SK-MEL-5 (cell line): ENCODE measurements around the gene GPD1L. TPM values are rescaled to one million over a fixed set of nuclear protein-coding genes. Genes with fewer than 3 reads are reported as not detected.

Experiments used
- DNase-seq: peaks from one replicate; pipeline ENCODE4 v3.0.0-alpha.2; 2016; ENCODE audit warnings: low read depth, low spot score
- in situ Hi-C: cut with HindIII; loops from 2 replicates; pipeline ENCODE4 v1.10.0; 2016; ENCODE audit warnings: low sequenced_read_pairs, high pct_unique_total_duplicates, low pct_unique_long_range_greater_than_20kb
- total RNA-seq: library from RNA; depleted of rRNA; stranded (reverse); fragments of >200 nt; shearing (Covaris generic); gene quantifications from 2 replicates; pipeline ENCODE4 v1.2.3, GENCODE V29; 2014

Gene GPD1L
- total RNA-seq, 1 experiment from 2014 or later: 30.4 TPM

DNA sequence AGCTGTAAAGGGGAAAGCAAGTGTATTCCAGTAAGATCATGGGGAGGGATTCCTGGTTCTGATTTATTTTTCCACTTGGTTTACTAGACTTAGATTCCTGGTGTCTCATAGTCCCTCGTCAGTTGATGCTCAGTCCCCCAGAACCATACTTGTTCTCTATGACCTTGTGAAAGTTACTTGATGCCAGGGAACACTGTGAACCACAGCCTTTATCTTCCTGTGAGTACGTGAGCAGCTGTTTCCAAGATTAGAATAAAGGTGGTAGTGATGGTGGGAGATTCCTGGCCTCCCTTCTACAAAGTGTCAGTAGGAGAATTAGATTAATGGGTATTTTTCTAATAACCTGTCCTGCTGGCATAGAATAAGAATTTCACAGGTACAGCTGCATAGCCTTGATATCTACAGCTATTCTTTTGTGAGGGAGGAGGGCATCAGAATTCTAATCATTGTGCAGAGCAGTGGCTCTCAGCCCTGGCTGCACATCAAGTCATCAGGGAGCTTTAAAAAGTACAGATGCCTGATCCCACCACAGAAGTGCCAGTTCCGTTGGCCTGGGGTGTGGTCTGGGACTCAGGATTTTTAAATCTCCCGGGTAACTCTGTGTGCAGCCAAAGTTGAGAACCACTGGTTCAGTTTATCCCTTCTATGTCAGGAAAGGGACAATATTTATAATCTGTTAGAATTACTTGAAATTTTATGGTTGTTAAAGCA is 20.0 kb downstream of the GPD1L start:
- in situ Hi-C loops: no loop called here
- DNase-seq: no peak

DNA sequence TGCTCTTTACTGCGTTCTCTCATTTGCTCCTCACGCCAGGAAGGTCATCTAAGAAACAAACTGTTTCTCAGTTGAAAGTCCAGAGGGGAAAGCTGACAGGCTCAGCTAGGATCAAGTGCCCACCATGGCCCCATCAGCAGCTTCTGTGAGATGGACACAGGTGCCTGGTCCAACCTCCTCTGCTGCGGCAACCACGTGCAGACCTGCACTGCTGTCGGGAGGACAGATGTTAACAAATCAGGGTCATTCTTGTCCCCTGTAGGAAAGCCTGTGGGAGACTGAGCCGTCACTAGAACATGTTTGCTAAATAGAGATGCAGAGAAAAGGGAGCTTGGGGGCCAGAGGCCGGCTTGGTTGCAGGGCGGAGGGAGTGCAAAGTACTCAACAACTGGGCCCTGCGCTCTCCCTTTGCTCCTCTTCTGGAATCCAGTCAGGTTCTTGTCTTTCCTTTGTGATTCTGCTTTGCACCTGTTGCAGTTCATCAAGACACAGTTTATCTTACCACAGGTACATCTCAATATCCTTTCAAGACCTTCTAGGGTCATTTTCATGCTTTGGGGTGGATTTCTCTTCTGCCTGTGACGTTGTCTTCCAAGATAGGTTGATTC is 20.9 kb downstream of the GPD1L start:
- DNase-seq: no peak
- in situ Hi-C loops: no loop called here

DNA sequence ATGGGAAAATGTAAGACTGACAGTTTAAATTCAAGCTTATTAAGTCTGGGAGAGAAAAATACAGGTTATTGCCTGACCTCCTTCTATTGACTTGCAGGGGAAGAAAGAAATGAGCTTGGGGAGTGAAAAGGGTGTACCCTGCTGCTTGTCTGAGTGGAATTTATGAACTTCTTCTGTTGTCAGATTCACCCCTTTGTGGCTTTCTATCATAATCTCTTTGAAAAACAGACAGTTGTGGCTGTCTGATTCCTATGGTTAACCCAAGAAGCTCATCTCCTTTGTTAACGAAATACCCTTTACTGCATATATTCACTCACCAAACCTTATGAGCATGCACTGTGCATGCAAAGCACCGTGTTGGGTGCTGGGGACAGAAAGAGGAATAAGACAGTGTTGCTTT is 22.5 kb downstream of the GPD1L start:
- DNase-seq: no peak
- in situ Hi-C loops: no loop called here

DNA sequence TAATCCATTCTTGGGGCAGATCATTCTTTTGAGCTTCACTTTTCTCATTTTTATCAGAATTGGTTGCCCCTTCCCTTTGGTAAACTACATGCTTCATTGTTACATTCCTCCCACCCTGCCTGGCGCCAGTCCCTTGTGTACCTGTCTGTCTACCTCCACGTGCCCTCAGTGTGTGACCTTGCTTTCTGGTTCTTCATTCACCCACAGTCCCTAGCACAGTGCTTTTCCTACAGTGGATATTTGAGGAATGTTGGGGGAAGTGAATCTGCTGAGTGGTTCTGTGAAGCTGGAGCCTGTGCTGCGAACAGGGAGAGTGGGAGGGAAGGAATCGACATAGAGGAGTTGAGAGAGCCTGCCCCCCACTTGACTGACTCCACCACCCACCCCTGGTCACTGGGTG is 23.4 kb downstream of the GPD1L start:
- DNase-seq: no peak
- in situ Hi-C loops: no loop called here

DNA sequence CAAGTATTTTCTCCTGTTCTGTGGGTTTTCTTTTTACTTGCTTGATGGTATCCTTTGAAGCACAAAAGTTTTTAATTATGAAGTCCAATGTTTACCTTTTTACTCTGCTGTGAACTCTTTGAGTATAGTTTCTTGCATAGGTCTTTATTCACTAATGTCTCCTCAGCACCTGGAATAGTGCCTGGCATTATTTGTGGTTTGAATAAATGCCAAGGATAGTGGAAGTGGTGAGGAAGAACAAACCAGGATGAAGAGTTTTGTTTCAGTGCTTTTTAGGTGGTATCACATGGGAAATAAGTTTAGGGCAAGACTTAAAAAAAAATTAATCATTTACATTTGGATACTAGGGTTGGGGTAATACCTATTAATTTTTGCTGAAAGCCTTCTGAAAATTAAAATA is 25.7 kb downstream of the GPD1L start:
- in situ Hi-C loops: no loop called here

DNA sequence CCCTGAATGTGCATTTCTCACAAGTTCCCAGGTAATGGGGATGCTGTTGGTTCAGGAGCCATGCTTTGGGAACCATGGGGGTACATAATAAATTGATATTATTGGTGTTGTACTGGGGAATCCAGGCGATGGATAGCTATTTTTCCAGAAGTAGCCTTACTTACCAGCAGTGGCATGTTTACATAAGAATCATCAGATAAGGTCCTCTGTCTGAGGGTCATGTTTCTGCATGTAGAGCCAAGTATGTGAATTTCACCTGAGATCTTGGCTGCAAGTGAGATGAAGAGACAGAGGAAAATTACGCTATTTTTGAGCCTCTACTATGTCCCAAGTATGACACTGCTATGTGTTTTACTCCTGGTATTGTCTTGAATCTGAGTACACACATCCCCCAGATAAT is 26.3 kb downstream of the GPD1L start:
- in situ Hi-C loops: no loop called here
- no peak for DNase-seq

More for the DNA sequence above, 25.7 kb downstream of the GPD1L start:
- DNase-seq: no peak

DNA sequence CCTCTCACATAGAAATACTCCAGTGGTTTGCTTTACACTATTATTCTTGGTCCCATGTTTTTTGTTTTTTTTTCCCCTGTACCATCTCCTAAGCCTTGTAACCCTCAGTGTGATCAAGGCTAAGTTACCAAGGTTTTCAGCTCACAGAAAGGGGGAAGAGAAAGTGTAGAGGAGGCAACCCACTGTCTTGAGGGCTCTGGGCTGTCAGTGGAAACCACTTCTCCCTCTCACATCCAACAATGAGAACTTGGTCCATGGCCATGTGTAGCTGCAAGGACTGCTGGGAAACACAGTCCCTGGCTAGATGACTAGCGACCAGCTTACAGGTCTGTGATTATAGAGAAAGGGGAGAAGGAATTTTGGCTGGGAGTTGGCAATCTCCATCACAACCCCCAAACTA is 30.3 kb downstream of the GPD1L start:
- in situ Hi-C loops: no loop called here
- no peak for DNase-seq

DNA sequence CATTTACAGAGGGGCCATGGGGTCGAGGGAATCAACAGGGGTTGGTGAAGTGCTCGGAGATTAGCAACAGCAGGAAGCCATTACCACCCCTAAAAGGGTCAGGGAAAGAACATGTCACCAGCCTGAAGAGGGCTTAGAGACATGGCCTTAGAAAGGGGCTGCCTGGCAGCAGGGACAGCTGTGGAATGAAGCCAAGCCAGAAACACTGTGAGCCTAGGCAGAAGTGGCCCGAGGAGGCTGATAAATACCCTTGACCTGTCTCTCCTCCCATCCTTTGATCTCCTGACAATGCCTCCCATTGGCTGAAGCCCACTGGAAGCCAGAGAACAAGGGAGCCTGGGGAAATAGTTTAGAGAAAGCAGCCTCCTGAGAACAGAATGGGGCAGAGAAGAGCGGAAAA is 31.4 kb downstream of the GPD1L start:
- in situ Hi-C loops: no loop called here
- no peak for DNase-seq

DNA sequence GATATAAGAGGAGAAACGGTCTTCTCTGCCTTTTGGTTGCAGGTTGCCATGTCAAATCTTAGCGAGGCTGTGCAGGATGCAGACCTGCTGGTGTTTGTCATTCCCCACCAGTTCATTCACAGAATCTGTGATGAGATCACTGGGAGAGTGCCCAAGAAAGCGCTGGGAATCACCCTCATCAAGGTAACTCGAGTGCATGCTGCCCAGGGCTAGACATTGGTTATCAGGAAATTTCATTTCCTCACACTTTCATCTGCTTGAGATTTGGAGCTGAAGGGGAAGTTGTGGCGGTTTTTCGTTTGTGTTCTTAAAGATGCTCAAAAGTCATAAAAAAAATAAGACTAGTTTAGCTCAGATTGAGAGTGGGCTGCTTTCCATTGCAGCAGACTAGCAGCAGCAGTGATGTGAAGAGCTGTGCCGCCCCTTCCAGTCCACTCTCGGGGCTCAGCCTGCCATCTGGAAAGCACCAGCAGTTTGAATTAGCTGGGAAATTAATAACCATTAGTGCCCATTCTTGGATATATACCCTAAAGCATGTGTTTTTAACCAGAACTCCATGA is 32.2 kb downstream of the GPD1L start:
- in situ Hi-C loops: no loop called here
- no peak for DNase-seq

DNA sequence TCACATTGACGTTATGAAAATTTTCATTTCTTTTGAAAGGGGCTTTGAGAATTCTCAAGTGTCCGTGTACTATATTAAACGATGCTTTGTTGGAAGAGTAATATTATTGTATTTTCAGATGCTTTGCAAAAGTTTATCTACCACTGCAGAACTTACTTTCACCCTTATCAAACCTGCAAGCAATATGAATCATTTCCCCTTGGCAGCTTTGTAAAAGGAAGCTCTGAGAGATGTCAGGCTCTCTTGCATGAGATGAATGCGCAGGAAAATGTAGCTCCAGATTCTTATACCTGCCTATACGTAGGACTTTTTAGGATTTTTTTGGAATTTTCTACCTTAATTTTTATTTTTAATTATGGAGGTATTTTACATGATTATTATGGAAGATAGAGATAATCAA is 34.5 kb downstream of the GPD1L start:
- in situ Hi-C loops: no loop called here
- DNase-seq: no peak

DNA sequence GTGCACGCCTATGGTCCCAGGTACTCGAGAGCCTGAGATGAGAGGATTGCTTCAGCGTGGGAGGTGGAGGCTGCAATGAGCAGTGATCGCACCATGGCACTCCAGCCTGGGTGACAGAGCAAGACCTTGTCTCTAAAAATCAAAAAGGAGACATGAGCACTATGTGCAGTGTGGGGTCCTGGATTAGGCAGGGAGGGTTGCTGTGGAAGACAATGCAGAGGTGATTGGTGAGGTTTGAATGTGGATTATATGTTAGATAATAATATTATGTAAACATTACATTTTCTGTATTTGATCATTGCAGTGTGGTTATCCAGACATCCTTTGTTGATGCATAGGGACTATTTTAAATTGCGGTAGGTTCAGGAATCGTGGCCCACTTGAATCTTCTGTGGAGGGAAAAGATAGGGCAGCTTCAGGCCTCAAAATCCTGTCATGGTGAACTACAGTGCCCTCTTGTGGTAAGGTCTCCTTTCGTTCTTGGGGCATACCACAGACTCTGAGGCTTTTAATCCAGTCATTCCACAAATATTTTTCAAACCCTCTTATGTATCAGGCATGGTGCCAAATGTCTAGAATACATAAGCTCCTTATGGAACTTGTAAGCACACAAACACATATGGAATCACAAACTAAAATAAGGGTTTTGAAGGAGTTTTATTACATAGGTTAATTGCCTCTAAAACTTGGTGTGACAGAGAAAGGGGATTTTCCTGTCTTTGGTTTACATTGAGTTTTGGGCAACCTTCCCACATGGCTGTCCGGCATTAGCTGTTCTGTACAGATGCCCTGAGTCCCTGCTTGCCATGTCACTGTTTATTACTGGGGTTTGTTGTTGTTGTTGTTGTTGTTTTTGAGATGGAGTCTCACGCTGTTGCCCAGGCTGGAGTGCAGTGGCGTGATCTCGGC is 37.7 kb downstream of the GPD1L start:
- in situ Hi-C loops: no loop called here
- peak; percentile 93 for DNase-seq

DNA sequence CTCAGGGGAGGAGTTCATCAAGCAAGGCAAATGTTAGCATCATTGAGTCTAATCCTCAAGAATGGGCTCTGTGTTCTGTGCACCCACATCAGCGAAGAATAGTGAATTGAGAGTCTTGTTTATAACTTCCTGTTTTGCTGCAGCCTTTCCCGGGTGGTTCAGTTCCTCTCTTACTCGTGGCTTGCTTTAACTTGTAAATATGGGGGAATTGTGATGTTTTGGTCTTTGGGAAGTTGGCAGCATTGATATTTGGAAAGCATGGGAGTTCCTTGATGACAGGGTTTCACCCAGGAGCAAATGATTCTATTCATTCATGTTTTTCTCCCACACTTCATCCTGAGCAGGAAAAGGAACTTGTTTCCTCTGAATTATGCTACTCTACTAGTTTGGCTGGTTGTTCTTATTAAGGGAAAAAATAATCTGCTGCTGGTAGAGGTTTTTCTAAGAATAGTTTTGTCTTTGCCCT is 40.4 kb downstream of the GPD1L start:
- peak; percentile 100 for DNase-seq
- in situ Hi-C loops: no loop called here

DNA sequence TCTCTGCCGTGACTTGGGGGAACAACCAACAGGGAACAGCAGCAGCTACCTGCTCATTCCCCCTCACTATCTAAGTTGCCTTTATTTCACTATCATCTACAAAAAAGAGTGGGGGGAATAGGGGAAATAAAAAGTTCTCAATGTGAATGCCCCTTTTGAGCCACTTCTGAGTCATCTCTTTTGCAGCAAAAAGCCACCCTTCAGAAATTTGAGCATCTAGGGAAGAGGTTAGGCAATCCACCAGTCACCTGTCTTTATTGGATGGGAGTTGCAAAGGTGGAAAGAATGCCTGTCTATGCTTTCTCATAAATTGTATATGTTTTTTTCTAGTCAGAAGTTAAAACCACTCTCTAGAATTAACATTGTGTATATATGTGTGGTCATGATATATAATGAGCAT is 41.1 kb downstream of the GPD1L start:
- in situ Hi-C loops: no loop called here
- peak; percentile 73 for DNase-seq

DNA sequence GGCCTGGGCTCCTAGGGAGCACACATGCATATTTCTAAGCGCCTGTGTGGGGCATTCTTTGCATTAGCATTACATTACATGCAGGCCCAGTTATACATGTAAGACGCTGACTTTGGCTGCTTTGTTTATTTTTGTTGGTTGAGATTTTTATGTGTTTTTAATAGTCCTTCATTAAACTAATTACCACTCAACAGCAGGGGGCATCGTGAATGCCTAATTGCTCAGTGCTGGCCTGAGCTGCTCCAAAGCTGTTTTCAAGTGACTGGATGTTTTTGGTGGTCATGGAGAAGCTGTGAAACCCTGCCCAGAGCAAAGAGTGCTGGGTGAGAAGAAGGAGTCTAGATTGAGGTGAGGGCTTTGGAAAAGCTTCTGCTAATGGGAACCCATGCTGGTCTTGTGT is 41.5 kb downstream of the GPD1L start:
- in situ Hi-C loops: no loop called here

DNA sequence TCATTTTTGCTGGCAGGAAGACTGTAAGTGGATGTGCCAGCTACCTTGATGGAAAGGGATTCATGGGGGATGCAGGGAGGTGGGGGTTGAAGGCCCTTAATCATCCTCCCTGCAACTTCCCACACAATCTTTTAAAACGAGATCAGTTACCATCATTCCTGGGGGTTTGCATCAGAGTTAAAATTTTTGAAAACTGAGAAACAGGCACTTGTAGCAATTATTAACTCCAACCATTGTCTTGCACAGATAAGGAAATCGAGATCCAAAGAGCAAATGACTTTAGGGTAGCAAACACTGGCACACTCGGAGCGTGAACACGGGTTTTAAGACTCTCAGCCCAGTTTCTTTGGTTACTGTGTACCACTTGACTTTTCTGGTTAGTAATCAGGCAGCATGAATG is 41.9 kb downstream of the GPD1L start:
- no peak for DNase-seq
- in situ Hi-C loops: no loop called here

More for the DNA sequence above, 41.5 kb downstream of the GPD1L start:
- peak; percentile 44 for DNase-seq

DNA sequence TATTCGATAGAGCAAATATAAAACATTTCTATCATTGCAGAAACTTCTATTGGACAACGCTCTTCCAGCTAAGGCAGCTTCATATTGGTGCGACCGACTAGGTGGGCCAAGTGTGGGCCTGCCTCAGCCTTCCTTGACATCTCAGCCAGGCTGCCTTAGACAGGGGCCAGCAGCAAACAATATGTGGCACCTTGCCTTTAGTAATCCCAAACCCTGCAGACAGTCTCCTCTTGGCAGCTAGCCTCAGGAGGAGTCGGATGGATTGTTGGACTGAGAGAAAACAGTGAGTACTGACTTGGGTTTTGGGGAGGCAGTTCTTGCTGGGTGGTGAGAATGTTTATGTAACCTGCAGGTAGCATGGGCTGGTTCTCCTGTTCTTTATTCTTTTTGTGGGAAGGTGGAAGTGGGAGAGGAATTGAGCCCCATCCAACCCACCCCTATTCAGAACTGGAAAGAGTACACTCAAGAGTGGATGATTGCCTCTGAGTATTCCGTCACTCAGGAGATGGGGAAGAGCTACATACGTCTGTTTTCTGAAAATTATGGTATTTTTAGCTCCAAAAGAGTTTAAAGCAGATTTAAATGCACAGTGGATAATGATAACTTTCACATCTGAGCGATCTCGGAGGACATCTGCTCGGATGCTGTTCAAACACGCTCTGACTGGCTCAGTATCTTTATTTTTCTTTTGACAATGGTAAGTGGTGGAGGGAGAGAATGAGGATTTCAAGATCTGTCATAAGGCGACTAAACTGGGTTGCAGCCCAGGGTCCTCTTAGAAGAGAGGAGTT is 47.2 kb downstream of the GPD1L start:
- in situ Hi-C loops: no loop called here
- DNase-seq: no peak

DNA sequence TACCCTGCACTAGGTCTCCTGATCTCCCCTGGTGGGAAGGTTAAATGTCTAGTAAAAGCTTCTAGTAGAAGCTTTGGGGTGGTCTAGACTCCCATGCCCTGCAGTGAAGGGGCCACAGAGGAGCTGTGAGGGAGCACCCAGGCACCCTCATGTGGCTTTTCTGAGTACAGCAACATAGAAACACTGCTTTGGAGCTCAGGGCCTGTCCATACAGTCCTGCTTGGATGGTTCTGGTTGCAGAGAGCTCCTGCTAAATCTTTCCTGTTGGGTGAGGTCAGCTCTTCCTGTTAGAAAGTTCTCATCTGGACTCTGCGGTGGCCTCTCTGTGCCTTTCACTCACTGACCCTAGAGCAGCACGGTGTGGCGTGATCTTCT is 47.8 kb downstream of the GPD1L start:
- in situ Hi-C loops: no loop called here
- DNase-seq: peak; percentile 67
